HL-60/S4 (cell line): ENCODE measurements around the gene CTCF.
"Not testable (repeated sequence)": the region's sequence is repeated elsewhere in the genome, so short reads cannot be mapped to it uniquely, and the experiment has no call there.

Source experiments
- in situ Hi-C: fragments of 300-500 bp; cut with MboI; formaldehyde crosslinking; loops from 2 replicates; pipeline ENCODE4 v1.14.3; 2022; ENCODE audit warnings: low sequenced_read_pairs

CTCF gene, protein sequence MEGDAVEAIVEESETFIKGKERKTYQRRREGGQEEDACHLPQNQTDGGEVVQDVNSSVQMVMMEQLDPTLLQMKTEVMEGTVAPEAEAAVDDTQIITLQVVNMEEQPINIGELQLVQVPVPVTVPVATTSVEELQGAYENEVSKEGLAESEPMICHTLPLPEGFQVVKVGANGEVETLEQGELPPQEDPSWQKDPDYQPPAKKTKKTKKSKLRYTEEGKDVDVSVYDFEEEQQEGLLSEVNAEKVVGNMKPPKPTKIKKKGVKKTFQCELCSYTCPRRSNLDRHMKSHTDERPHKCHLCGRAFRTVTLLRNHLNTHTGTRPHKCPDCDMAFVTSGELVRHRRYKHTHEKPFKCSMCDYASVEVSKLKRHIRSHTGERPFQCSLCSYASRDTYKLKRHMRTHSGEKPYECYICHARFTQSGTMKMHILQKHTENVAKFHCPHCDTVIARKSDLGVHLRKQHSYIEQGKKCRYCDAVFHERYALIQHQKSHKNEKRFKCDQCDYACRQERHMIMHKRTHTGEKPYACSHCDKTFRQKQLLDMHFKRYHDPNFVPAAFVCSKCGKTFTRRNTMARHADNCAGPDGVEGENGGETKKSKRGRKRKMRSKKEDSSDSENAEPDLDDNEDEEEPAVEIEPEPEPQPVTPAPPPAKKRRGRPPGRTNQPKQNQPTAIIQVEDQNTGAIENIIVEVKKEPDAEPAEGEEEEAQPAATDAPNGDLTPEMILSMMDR

DNA sequence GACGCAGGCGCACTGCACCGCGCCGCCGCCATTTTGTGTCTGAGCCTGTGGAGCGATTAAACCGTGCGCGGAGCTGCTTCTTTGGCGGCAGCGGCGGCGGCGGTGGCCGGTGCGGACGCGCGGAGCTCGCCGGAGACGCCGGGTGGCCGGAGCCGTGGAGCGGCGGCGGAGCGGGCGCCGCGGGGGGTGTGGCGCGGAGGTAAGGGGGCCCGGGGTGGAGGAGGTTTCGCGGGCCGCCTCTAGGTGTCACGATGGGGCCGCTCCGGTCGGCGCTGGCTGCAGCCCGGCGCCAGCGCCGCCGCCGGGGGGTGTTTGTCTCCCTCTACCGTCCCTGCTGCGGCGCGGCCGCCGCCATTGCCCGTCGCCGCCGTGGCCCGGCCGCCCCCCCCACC, at the start of gene CTCF:
Gene CTCF (plus strand): TSS at position 1 of the 392 bp plus-strand sequence. CDS start 48,307 bp downstream, outside the sequence.
- in situ Hi-C loops = no loop called here

- in situ Hi-C loops = not testable (repeated sequence)
Observed at GRCh38 chr16:67513892-67514291, 48.4 kb upstream of the CTCF start.

GRCh38 chr16:67514382-67514828, 47.9 kb upstream of the CTCF start:
- in situ Hi-C loops = no loop called here

DNA sequence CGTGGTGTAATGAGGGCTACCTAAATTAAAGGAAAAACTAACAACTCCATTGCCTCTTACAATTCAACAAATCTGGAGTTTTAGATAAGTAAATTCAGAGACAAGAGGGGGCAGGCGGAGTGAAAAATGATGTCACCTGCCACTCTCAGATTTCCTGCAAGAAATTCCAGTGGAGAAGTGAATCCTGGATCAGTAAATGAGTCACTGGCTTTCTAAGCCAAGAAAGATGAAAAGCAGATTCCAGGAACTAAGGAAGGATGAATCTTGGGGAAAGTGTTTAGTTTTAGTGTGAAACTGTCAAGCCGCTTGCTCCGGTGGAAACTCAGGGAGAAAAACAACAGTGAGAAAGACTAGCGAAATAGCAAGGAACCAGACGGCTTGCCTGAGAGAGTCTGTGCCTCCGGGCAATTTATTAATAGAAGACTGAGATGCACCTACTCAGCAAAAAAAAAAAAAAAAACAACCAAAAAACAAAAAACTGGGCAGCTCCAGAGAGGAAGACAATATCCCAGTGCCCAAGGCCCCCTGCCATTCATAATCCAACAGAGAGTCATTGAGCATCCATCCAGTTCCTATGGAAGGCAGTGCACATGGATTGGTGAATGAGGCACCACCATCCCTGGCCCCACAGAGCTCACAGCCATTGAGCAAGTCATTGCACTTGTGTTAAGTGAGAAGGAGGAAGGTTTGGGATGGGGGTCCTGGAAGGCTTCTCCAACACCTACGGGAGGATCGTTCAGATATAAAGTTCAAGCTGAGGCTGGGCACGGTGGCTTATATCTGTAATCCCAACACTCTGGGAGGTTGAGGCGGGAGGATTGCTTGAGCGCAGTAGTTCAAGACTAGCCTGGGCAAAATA, 45.8 kb upstream of the CTCF start:
- in situ Hi-C loops = no loop called here

DNA sequence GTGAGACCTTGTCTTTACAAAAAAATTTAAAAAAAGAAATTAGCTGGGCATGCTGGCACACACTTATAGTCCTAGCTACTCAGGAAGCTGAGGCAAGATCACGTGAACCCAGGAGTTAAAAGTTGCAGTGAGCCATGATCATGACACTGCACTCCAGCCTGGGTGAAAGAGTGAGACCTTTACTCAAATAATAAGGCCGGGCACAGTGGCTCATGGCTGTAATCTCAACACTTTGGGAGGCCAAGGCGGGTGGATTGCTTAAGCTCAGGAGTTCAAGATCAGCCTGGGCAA, 45.2 kb upstream of the CTCF start:
- in situ Hi-C loops = no loop called here

DNA sequence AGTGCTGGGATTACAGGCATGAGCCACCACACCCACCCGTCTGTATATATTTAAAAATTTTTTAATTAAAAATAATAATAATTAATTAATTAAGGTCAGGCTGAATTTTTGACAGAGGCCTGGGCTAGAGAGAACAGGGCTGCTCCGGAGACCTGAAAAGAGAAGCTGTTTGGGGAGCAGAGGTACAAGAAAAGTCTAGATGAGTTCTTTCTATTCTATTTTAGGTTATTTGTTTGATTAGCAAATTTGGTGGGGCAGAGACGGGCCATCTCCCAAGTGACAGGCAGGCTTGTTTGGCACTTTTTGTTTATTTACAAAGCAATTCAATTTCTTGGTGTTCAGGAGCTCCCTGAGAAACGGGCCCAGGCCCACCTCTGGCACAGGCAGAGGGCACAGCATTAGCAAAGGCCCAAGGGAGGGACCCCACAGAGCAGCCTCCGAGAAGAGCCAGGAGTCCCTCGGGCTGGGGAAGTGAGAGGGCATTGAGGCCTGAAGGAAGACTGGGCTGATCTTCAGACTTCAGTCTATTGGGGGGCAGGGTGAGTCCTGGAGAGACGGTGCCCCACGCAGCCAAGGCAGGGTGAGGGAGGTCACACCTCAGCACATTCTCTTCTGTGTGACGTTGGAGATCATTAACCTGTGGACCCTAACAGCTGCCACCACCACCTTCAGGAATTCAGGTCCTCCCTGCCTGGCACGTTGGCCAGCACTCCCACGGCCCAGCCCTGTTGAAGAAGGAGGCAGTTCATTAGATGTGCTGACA, 44.5 kb upstream of the CTCF start:
- in situ Hi-C loops = no loop called here

GRCh38 chr16:67518676-67519075, 43.6 kb upstream of the CTCF start:
- in situ Hi-C loops = no loop called here

DNA sequence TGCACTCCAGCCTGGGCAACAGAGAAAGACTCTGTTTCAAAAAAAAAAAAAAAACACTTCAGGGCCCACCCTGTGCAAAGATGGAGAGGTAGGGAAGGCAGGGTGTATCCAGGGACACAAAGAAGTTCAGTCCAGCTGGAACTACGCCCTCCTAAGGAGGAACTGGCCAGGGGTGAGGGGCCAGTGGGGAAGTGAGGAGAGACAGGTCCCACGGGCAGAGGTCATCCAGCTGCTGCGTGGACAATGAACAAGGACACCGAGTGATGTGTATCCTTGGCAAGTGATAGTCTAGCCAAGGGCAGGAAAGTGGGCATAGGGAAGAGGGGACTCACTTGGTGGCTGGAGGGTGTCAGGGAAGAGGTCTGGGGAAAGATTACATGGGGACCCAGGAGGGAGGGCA, 43.1 kb upstream of the CTCF start:
- in situ Hi-C loops = no loop called here

- in situ Hi-C loops = no loop called here
Observed at GRCh38 chr16:67521095-67521804, 41.1 kb upstream of the CTCF start.

- in situ Hi-C loops = no loop called here
Observed at GRCh38 chr16:67525176-67525860, 37.0 kb upstream of the CTCF start.

DNA sequence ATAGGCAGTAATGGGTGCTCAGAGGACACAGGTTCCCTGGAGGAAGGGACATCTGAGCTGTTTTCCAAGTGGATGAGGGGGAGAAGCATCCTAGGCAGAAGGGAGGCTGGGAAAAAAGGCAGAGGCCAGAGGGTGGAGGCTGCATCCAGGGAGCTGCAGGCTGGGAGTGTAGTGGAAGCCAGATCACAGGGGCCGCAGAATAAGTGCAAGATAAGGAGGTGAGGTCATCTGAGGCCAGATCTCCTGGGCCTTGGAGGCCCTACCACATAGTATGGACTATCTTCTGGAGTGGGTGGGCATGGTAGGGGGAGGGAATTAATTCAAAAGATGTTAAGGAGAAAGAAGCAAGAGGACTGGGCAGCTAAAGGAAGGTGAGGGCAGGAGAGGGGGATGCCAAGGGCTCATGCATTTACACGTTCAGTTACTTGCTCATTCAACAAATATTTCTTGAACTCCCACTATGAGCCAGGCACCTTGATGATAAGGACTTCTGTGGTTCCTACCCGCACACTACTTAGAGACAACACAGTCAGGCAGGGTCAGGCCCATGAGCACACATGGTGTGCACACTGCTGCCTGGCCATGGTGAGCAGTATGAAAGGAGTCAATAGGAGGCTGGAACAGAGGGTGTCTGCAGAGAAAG, 36.1 kb upstream of the CTCF start:
- in situ Hi-C loops = no loop called here

DNA sequence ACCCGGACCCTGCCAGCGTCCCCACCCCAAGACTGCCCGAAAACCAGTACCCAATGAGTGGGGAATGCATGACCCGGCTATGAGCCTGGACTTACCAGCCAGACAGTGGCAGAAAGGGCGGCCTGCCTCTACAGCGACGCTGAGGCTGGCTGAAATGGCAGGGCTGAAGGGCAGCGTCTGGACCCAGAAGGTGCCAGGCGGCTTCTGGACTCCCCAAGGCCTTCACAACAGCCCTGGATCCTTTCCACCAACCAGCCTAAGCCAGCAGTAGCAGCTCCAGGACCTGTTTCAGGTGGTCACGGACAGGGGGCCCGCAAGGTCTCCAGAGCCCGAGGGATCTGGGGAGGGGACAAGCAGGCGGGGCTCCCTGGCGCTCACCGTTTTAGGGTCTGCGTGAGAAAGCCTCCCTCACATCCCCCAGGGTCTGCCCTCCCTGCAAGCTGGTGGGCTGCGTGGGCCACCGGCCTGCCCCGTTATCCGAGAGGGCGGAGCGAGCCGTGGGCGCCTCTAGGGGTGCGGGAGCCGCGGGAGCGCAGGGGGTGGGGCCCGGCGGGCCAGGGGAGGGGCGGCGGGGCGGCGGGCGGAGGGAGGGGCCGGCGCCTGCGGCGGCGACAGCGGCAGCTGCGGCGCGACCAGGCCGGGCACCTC, 34.0 kb upstream of the CTCF start, which contains the start of gene RIPOR1:
Gene RIPOR1 (plus strand): TSS at position 608 of the 648 bp plus-strand sequence. CDS start 9,618 bp downstream, outside the sequence.
- in situ Hi-C loops = no loop called here

GRCh38 chr16:67528870-67529581, 33.3 kb upstream of the CTCF start:
- in situ Hi-C loops = no loop called here

DNA sequence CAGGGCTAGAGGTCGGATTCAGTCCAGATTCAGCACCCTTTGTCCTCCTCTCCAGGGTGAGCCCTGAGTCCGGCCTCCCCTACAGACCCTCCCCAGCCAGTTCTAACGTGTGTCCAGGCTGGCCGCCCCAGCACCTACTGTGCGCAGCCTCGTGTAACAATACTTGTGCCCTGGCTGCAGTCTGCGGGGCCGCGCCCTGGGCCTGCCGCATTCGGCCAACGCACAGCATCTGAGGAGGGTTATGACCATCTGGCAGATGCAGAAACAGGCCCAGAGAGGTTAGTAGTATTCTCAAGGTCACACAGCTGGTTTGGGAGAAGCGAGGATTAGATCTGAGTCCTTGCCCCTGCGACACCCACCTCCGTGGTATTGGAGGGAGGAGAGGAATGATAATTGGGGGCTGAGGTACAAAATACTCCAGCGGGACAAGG, 32.7 kb upstream of the CTCF start:
- in situ Hi-C loops = no loop called here

DNA sequence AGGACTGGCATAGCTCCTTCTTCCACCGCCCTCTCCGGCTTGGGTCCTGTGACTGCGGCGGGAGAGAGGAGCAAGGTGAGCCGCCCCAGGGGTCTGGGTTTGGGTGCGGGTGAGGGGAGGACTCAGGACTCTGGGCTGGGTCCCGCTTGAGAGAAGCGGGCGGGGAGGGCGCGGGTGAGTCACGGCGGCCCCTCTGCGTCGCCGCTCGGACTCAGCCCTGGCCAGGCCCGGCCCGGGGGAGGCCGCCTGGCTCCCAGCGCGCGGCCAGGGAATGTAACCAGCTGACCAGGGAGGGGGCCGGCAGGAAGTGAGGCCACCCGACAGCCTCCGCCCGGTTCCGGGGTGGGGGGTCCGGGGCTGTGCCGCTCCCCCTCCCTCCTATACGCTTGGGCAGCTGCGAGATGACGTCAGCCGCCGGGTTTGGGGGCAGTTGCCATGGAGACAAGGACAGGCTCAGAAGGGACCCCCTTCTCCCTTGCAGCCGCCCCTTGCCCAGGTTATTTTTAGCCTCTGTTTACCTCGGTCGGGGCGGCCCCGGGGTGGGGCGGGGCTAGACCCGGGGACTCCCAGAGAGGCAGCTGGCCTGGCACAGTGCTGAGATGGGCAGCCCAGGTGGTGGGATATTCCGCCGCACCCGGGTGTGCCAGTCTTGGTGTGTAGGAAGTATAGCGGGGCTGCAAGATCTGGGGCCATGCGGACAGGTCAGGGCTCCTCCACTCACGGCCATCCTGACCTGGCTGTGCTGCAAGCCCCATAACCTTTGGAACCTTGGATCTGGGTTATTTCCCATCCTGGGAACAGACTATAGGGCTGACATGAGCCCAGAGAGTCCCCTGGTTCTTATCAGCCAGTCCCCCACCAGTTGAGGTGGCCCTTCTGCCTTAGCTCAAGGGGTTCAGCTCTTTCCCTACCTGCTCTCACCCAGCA, 32.0 kb upstream of the CTCF start:
- in situ Hi-C loops = no loop called here

DNA sequence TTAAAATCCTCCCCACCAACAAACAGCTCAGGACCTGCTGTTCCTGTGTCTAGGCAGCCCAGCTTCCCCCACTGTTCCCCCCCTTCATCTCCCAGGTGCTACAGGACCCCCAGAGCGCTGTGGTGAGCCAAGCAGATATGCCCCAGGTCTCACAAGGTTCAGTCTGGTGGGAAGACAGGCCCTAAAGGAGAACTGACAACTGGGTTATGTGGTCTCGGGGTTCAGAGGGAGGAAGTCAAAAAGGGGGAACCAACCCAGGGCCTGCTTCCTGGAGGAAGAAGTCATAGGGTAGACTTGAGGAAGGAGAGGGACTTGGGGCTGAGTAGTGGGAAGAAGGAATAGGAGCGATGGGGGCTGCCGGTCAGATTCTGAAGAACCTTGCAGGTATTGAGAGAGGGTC, 31.1 kb upstream of the CTCF start:
- in situ Hi-C loops = no loop called here
